ENCODE data around the gene HSD11B2.

HSD11B2 gene

DNA sequence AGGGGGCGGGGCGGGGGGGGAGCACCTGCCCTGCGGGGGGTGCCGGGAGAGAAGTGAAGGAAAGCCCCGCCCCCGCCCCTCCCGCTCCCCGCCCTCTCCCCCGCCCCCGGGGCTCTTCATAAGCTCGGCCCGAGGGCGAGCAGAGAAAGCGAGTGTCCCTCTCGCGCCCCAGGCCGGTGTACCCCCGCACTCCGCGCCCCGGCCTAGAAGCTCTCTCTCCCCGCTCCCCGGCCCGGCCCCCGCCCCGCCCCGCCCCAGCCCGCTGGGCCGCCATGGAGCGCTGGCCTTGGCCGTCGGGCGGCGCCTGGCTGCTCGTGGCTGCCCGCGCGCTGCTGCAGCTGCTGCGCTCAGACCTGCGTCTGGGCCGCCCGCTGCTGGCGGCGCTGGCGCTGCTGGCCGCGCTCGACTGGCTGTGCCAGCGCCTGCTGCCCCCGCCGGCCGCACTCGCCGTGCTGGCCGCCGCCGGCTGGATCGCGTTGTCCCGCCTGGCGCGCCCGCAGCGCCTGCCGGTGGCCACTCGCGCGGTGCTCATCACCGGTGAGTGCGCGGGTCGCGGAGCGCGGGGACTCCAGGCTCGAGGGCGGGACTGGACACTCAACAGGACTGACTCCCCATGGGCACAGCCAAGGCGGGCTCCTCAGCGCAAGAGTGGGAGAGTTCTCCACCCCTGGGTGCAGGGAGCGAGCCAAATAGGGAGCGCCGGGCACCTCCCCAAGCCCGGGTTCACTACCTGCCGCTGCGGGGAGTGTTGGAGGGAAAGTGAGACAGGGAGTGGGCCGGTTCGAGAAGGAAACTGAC is at the start of gene HSD11B2:
Gene HSD11B2 (plus strand): TSS at position 145 of the 798 bp plus-strand sequence. CDS start 128 bp downstream, at position 273.
- DNase-seq (ENCODE audit: low read depth) = no peak

DNA sequence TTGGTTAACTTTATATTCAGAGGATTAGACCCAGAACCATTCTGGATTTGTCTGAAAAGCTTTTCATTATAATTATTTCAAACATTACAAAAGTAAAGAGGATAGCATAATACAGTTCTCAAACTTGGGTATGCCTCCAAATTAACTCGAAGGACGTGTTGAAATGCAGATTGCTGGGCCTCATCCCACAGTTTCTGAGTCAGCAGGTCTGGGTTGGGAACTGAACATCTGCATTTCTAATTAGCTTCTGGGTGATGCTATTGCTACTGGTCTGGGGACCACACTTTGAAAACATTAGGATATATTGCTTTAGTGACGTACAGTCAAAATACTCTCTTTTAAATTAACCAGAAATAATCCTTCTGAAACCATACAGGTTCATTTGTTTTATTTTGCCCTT is 47.6 kb upstream of the HSD11B2 start:
- no peak for DNase-seq (ENCODE audit: low read depth)

DNA sequence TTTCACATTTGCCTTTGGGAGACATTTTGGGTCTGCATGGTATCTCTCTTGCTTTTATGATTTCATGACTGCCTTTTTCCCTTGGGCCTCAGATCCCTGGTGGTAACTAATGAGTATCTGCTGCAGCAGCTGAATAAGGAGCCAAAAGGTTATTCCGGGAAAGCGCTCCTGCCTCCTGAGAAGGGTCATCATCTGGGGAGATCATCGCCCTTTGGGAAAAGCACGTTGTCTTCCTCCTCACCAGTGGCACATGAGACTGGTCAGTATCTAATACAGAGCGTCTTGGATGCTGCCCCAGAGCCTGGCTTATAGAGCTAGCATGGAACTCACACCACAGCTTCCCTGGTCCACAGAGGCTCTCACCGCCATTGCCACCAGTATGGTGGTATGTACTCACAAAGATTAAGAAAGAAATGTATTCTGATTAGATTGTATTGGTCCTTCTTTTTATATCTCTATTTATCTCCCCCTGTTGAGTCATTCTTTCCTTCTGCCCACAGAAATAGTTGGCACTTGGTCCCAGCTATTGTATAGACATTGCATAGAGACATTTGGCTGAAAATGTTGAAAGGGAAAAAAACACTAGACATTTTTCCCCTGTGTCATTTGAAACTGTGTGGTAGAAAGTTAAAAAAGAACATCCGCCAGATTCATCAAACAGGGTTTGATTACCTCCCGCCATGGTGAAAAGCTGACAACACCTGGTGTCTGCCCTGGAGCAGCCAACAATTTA is 46.0 kb upstream of the HSD11B2 start:
- DNase-seq (ENCODE audit: low read depth) = no peak

DNA sequence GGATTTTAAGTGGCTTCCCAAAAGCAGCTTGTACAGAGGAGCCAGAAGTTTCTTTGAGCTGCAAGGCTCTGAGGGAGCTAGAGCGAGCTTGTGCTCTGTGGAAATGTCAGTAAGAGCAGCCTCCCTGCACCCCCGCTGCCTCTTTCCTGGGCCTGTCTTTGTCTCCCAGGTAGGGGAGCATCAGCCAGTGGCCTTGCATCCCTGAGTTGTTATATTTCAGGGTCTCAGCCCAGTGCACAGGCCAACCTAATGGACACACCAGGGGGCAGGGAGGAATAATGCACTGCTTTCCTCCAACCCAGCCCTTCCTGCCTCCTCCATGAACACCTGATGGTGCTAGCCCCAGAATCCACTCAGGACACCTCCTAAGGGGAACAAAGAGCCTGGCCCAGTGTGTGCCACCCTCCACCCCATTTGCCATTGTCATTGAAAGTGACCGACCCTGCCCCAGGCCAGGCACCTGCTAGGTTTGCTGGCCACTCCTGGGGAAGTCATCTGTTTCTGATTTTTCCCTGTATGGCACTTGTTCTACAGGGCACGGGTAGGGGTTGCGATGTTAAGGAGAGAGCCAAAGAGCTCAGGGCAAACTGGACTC is 44.0 kb upstream of the HSD11B2 start:
- no peak for DNase-seq (ENCODE audit: low read depth)

DNA sequence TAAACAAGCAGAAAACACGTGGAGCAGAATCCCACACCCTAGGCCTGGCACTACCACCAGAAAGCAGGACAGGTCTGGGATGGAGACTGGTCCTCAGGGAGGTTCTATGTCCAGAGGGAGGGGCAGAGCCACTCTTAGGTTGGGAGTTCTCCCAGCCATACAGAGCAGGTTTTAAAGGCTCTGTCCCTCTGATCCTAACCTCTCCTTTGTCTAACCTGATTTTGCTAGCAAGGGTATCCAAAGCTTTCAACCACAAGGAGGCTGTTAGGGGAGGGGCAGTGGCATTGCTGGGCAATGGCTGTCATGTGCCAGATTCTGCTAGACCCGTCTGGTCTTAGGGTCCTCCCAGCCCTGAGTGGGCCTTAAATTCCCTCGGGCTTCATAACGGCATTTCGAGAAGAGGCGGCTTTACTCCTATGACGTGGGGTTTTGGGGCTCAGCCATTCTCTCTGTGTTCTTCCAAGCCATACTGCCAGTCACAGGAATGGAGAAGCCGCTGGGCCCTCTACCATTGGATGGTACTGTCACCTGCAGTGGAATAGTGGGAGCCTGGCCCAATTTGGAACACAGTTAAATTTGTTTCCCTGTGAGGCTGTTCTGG is 43.3 kb upstream of the HSD11B2 start:
- DNase-seq (ENCODE audit: low read depth) = no peak

DNA sequence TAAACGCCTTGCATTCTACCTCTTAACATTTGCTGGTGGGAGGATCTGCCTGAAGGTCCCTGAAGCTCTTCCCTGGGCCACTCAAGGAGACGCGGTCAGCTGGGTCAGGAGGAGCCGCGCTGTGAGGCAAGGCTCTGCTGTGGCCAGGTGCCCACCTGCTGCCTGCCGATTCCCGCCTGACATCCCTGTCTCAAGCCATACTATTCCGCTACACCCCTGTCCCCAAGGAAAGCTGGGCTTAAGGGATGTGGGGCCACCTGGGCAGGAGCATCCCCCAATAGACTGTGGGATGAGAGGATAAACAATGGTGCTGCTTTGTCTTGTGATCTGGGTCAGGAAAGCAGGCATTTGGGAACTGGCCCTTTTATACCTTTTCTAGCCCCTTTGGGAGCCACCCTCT is 42.7 kb upstream of the HSD11B2 start:
- DNase-seq (ENCODE audit: low read depth) = no peak

DNA sequence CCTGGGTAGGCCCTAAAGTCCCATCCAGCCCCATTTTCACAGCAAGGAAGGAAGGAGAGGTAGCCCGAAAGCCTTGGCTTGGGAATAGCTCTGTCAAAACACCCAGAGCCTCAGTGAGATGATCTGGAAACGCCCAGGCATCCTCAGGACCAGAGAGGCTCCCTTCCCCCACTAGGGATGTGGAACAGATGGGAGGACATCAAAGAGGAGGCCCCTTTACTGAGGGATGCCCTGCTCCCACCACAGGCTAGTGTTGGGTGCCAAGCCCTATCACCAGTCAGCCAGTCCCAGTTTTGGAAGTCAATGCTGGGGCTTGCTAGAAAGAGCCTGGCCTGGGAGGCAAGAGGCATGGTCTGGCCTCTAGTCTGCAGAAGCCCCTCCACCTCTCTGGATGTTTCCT is 42.3 kb upstream of the HSD11B2 start:
- no peak for DNase-seq (ENCODE audit: low read depth)

DNA sequence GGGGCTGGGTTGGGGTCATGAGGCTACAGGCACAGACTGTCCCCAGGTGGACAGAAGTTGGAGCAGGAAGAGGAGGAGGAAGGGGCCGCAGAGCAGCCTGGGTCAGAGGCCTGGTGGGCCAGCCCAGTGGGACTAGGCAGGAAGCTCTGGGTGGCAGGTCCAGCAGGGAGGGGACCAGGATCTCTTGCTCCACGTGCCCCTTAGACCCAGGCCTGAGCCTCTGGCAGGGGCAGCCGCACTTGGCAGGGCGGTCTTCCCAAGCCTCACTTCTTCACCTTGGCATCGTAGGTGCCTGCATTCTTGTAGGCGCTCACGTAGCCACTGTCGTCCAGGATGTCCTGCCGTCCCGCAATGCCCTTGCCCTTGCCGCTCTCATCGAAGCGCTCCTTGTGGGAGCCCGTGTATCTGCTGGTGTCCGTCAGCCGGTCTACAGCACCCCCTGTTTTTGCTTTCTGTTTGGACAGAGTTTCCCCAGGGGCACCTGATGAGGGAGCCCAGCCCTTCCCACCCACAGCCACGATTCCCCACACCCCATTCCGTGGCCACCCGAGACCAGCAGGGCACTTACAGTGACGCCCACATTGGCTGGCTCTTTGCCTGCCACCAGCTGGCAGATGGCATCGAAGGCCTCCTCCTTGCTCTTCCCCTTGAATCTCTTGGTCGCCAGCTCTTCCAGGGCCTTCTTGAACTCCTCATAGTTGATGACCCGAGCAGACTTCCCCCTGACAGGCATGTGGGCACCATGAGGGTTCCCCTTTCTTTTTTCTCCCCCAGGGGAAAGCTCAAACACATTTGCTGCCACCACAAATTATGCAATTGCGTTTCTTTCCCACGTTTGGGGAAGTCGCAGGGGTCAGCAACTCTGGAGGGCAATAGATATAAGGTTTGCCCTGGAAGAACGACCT is 40.8 kb upstream of the HSD11B2 start:
- DNase-seq (ENCODE audit: low read depth) = no peak

DNA sequence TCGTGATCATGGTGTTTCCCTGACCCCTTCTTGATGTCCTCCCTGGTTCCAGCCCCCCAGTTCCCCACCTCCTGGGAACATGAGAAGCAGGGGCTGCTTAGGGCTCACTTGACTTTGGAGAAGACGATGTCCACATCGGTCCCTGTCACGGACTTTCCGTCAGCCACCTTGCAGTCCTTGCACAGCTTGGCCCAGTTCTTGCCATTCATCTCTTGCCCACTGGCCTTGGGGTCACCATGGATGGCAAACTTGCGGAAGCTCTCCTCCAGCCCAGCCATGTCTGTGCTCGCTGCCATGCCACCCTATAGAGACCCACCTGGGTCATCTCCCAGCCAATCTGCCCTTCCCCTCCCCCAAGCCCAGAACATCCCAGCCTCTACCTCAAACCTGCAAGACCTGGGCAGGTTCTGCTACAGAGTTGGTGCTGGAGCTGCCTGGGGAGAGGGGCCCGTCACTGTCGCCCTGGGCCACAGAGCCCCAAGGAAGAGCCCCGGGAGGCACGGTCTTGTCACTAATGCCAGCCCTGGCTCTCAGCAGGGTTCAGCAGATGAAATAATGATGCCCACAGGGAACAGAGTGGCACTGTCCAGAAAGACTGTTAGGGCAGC is 40.0 kb upstream of the HSD11B2 start:
- no peak for DNase-seq (ENCODE audit: low read depth)

DNA sequence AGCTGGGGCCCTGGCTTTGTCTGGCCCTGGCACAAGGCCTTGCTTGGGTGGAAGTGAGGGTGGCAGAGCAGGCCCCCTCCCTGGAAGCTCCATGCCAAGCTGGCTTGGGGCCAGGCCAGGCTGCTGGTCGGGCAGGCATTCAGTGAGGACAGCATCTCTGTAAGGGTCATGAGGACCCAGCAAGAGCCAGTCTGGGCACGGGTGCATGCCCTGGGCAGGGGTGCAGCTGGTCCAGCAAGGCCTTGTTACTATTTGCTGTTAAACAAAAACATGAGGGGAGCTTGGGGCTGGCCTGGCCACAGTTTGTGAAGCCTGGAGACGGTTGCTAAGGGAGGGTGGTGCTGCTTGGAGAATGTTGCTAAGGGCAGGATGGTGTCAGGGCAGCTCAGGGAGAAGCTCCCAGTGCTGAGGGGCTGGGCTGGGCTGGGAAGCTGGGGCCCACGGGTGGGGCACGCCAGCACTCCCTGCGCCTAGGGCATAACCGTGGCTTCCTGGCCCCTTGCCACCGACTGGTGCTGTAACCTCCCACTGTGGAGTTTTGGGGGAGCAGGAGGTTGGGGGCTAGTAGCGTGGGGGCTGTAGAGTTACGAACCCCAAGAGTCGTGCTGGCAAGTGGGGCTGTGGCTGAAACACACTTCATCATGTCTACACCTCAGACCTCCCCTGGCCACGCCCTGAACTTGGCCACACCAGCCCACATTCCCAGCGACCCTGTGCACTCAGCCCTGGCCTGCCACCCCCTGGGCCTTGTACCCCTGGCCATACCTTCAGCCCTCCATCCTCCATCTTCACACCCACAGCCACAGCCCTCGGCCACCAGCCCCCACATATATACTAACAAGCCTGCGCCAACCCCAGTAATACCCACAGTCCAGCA is 39.3 kb upstream of the HSD11B2 start:
- DNase-seq (ENCODE audit: low read depth) = no peak

DNA sequence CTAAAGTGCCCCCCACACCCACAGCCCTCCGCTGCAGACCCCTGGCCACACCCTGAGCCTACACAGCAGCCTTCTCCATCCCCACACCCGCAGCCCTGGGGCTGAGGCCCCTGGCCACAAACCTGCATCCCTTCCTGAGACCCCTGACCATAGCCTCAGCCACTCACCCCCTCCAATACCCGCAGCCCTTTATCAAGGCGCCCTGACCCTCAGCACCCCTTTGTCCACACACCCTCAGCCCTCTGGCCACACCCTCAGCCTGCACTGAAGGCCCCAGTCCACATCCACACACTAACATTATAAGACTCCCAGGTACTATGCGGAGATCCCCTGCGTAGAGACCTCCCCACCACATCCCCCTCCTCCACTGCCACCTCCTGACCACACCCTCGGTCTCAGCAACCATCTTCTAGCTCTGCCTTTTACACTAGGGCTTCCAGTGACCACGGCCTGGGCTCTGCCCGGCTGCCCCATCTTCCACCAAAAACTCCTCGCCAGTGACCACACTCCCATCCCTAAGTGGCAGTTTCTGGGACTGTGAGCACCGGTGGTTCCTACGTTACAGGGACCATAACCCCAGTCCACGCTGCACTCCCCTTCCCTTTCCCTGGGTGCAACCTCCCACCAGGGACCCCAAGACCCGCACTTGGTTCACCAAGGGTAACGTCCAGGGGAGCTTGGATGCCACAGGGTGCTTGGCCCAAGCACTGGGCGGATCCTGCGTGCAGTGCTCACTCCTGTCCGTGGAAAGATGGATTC is 38.4 kb upstream of the HSD11B2 start:
- no peak for DNase-seq (ENCODE audit: low read depth)

DNA sequence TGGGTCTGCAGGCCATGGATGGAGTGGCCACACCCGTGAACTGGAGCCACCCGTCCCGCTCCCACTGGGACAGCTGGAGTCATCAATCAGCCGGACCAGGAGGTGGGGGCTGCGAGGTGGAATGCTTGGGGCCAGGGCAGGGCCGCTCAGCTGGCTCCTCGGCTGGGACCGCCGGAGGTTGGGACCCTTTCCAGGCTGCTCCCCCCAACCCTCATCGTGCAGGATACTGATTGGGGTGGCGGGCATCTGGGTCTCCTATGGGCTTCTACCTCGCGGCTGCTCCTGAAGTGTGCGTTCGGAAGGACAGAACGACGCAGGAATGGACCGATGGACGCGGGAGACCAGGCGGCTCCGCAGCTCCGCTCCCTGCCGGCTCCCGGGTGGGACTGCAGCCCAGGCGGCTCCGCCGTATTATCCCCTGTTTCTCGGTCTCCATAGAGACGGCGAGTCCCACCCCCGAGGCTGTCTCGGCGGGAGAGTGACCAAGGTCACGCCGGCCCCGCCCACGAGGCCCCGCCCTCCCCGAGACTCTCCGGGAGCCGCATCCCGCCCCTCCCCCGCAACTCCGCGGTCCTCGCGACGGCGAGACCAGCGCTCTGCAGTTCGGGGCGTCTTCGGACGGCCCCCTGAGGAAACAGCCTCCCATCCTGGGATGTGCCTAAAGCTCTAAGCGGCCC is 37.7 kb upstream of the HSD11B2 start, which contains the start of gene TPPP3:
Gene TPPP3 (minus strand): TSS at position 388 of the 677 bp plus-strand sequence. CDS start 2,387 bp downstream, outside the sequence.
- no peak for DNase-seq (ENCODE audit: low read depth)

DNA sequence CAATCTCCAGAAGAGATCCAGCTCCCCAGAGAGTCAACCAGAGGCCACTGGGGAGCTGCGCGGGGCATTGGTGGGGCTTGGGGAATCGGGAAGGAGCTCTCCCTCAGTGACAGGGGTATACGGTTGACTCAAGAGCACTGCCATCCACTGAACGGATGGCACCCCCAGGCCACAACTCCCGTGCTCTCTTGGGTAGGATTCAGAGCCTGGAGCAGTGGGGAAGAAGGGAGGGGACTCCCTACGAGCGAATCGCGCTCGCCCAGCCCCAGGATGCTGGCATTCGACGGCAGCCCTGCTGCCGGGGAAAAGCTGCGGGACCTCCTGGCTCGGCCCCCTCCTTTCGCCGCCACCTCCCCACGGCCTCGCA is 37.1 kb upstream of the HSD11B2 start:
- no peak for DNase-seq (ENCODE audit: low read depth)

DNA sequence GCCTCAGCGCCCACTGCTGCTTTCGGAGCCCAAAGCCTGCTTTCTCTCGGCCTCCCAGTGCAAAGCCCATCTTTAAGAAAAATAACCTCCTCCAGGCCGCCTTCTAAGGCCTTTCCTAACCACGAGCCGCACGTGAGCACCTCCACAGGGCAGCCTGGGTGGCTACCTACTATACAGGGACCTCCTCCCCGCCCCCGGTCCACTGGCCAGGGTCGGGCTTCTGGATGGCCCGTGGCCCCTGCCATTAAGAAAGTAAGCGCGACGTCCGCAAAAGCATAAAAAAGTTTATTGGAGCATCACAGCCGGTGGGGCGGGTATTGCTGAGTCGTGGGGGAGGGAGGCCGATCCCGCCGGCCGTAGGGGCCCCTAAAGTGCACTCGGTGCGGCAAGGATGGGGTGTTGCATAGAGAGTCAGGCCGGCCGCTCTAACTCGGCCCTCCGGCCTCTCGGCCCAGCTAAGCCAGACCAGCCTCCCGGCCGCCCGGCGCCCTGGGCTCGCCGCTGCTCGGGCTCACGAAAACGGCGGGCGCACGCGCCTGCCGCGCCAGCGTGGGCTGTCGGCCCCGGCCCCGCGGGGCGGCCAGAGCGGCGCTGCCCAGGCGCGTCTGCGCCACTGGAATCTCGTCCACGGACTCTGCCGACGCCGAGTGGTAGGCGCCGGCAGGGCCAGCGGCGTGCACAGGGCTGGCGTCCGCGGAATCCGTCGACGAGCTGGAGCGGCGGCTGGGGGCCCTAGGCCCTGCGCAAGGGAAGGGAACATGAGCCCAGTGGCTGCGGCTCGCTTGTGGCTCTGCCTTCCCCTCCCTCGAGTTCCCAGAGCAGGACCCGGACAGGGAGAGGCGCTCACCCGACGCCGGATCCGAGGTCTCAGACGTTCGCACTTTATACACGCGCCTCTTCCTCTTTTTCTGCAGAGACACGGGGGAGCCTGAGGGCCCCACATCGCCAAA is 36.5 kb upstream of the HSD11B2 start:
- no peak for DNase-seq (ENCODE audit: low read depth)

DNA sequence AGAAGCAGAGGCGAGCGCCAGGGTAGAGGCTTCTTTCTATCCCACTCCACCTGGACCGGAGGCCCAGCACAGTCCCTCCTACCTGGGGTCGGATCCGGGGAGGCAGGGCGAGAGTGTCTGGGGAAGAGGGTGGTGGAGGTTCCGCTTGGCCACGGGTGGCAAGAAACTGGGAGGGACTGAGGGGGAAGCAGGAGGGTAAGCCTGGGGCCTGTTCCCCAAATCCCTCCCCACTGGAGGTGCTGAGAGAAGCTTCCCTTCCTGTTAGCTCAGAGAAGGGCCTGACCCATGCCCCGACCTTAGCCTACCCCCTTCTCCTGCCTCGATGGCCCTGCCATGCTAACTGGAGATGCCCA is 35.8 kb upstream of the HSD11B2 start:
- no peak for DNase-seq (ENCODE audit: low read depth)

DNA sequence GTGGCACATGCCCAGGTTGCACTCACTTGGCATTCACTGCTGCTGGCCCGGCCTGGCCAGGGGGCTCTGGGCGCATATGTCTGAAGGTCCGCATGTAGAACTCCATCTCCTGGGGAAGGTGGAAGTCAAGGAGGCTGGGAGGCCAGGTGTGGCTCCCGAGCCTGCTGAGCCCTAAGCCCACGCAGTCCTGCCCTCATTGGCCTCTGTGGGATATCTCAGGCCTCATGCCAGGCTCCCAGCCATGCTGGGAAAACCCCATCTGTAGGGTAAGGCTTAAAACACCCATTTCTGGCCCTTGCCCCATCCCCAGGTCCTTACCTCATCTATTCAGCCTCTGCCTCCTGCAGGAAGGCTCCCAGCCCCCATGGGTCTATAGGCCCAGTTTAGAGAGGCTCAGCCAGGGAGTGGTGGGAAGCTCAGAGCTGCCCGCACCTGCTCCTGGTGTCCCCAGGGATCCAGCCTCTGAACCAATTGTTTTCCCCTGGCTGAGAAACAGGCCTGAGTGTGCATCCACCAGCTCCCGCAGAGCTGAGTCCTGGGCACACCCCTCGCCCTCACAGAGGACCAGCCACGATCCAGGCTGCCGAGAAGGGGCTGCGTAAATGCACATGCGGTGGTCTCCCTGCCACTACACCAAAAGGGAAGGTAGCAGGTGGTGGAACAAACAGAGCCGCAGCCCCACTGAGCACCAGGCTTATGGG is 35.3 kb upstream of the HSD11B2 start:
- no peak for DNase-seq (ENCODE audit: low read depth)
